ENCODE measurements around the gene SLC7A7. TPM values are rescaled to one million over a fixed set of nuclear protein-coding genes. Genes with fewer than 3 reads are reported as not detected.
A peak's percentile ranks its signal among the peaks of the same experiment; 100 is the strongest.

SLC7A7 gene
- total RNA-seq, 1 experiment from 2014 or later = 5.9 TPM

GRCh38 chr14:22767323-22767589 lies 48.0 kb downstream of the SLC7A7 start:
- Histone ChIP-seq H3K4me1 (replicated peaks; ENCODE audit: insufficient read depth) (peaks cover 7% of the 10 kb centered on the region), H3K9me2 (ENCODE audit: insufficient read depth) (no peaks in the 10 kb centered on the region), H3K4me3 (peak overlapping the region; percentile 96), H2AFZ (peak overlapping the region; percentile 93), H3K79me2 (ENCODE audit: low read depth) (peaks cover 35% of the 10 kb centered on the region), H3K36me3 (ENCODE audit: low read depth) (peaks cover 4% of the 10 kb centered on the region; the same call in 1 of the 2 replicates), H3K4me2 (peak overlapping the region; percentile 99), H4K20me1 (ENCODE audit: insufficient read depth) (no peaks in the 10 kb centered on the region), H3K9me3 (ENCODE audit: insufficient read depth, low read depth) (no peaks in the 10 kb centered on the region), H3K27ac (no peak overlapping the region), H3K27me3 (ENCODE audit: insufficient read depth, low read depth) (no peaks in the 10 kb centered on the region), H3F3A (ENCODE audit: insufficient read depth, low read depth) (no peaks in the 10 kb centered on the region)
- ChIA-PET POLR2A (ENCODE audit: unreplicated experiment) (interaction anchor here (0.7 kb wide), 1 partner anchor 114 kb away, joined by 5 read pairs; no protein-coding TSS in a partner anchor), CTCF (no interaction called here)
- TSS peak; percentile 43 for BruUV-seq (replicated peaks)
- TF ChIP-seq EZH2 (IDR thresholded peaks at IDR 0.05; ENCODE audit: low read depth) = no peak
- no peak for TF ChIP-seq CTCF (conservative IDR thresholded peaks at IDR 0.05)
- DNase-seq = no peak
- intact Hi-C loops (cut with micrococcal nuclease; ENCODE audit: unreplicated experiment) = loop anchor here (5.0 kb wide), 1 partner anchor 115 kb away; no protein-coding TSS in a partner anchor

GRCh38 chr14:22766457-22767322 lies 48.5 kb downstream of the SLC7A7 start, which contains the start of gene OXA1L:
Gene OXA1L, plus strand, starts transcription at chr14:22766688. Its CDS starts 14 bp downstream, at chr14:22766702.
- H3K27ac ChIP-seq = peak within 1 kb of the TSS; percentile 91
- H3K4me3 ChIP-seq = peak within 1 kb of the TSS; percentile 96
- no peak for TF ChIP-seq EZH2 (IDR thresholded peaks at IDR 0.05; ENCODE audit: low read depth)
- TF ChIP-seq CTCF (conservative IDR thresholded peaks at IDR 0.05) = no peak
- DNase-seq = peak; percentile 83 to 88
- H3K9me2 ChIP-seq (ENCODE audit: insufficient read depth) = no peaks in the 10 kb centered on the region
- peak within 1 kb of the TSS; percentile 93 for H2AFZ ChIP-seq
- BruUV-seq (replicated peaks) = no TSS peak
- H3K9me3 ChIP-seq (ENCODE audit: insufficient read depth, low read depth) = no peaks in the 10 kb centered on the region
- peak within 1 kb of the TSS; percentile 99 for H3K4me2 ChIP-seq
- peaks cover 4% of the 10 kb centered on the region; the same call in 1 of the 2 replicates for H3K36me3 ChIP-seq (ENCODE audit: low read depth)
- peaks cover 7% of the 10 kb centered on the region for H3K4me1 ChIP-seq (replicated peaks; ENCODE audit: insufficient read depth)
- intact Hi-C loops (cut with micrococcal nuclease; ENCODE audit: unreplicated experiment) = loop anchor here (5.0 kb wide), 1 partner anchor 114 kb away; no protein-coding TSS in a partner anchor
- H3K27me3 ChIP-seq (ENCODE audit: insufficient read depth, low read depth) = no peaks in the 10 kb centered on the region
- ChIA-PET POLR2A (ENCODE audit: unreplicated experiment) (interaction anchor here (0.6 to 0.7 kb wide), 5 partner anchors 15 to 1241 kb away, joined by 4 to 8 read pairs (median 7); partner anchors contain the start of genes REM2 and SALL2), CTCF (interaction anchor here (0.6 to 1.3 kb wide), 4 partner anchors 13 to 113 kb away, joined by 3 to 5 read pairs (median 3); no protein-coding TSS in a partner anchor)
- no peaks in the 10 kb centered on the region for H4K20me1 ChIP-seq (ENCODE audit: insufficient read depth)
- peaks cover 35% of the 10 kb centered on the region for H3K79me2 ChIP-seq (ENCODE audit: low read depth)
- no peaks in the 10 kb centered on the region for H3F3A ChIP-seq (ENCODE audit: insufficient read depth, low read depth)

- no peaks in the 10 kb centered on the region for H3K27me3 ChIP-seq (ENCODE audit: insufficient read depth, low read depth)
- H3K9me3 ChIP-seq (ENCODE audit: insufficient read depth, low read depth) = no peaks in the 10 kb centered on the region
- peak overlapping the region; percentile 99; the same call in 1 of the 2 replicates for H3K4me2 ChIP-seq
- no peak overlapping the region for H2AFZ ChIP-seq
- TF ChIP-seq EZH2 (IDR thresholded peaks at IDR 0.05; ENCODE audit: low read depth) (no peak), CTCF (conservative IDR thresholded peaks at IDR 0.05) (no peak)
- peaks cover 35% of the 10 kb centered on the region for H3K79me2 ChIP-seq (ENCODE audit: low read depth)
- H3K27ac ChIP-seq = no peak overlapping the region
- DNase-seq = no peak
- ChIA-PET POLR2A (ENCODE audit: unreplicated experiment) (no interaction called here), CTCF (no interaction called here)
- H3F3A ChIP-seq (ENCODE audit: insufficient read depth, low read depth) = no peaks in the 10 kb centered on the region
- no TSS peak for BruUV-seq (replicated peaks)
- H3K9me2 ChIP-seq (ENCODE audit: insufficient read depth) = no peaks in the 10 kb centered on the region
- H4K20me1 ChIP-seq (ENCODE audit: insufficient read depth) = no peaks in the 10 kb centered on the region
- no peaks in the 10 kb centered on the region; the same call in 1 of the 2 replicates for H3K36me3 ChIP-seq (ENCODE audit: low read depth)
- H3K4me1 ChIP-seq (replicated peaks; ENCODE audit: insufficient read depth) = peaks cover 7% of the 10 kb centered on the region
- no peak overlapping the region for H3K4me3 ChIP-seq
- intact Hi-C loops (cut with micrococcal nuclease; ENCODE audit: unreplicated experiment) = no loop called here
Observed at GRCh38 chr14:22764382-22764781, 50.9 kb downstream of the SLC7A7 start.

Measured in PC-9 (cell line).